Mesenchymal stem cell (in vitro differentiated cells and primary cell): ENCODE measurements around the gene RAB11FIP4.

Experiments used
- DNase-seq: peaks from one replicate; pipeline ENCODE4 v3.0.0-alpha.2; 2013
- H2AFZ ChIP-seq: one replicate; pipeline ENCODE4 v1.6.1; 2013; ENCODE audit warnings: low read depth, mild to moderate bottlenecking, control low read depth, inconsistent platforms, low read length, moderate library complexity
- H2AK5ac ChIP-seq: 2 replicates; pipeline ENCODE4 v1.6.1; 2013; ENCODE audit warnings: low read length, moderate library complexity, mild to moderate bottlenecking, inconsistent platforms; ENCODE audit not compliant: severe bottlenecking
- H2BK120ac ChIP-seq: one replicate; pipeline ENCODE4 v1.6.1; 2013; ENCODE audit warnings: low read depth, mild to moderate bottlenecking, inconsistent platforms, low read length, moderate library complexity
- H2BK12ac ChIP-seq, 2 experiments: one replicate each; pipeline ENCODE4 v1.6.1; 2013; ENCODE audit warnings: inconsistent platforms in 2 of 2, low read length in 2 of 2, mild to moderate bottlenecking in 2 of 2, moderate library complexity in 2 of 2, control low read depth in 1 of 2
- H2BK15ac ChIP-seq: one replicate; pipeline ENCODE4 v1.6.1; 2013; ENCODE audit warnings: mild to moderate bottlenecking, low read depth, inconsistent platforms; ENCODE audit not compliant: poor library complexity, severe bottlenecking
- H2BK5ac ChIP-seq: 2 replicates; pipeline ENCODE4 v1.6.1; 2013; ENCODE audit warnings: low read depth, mild to moderate bottlenecking, low read length, control low read depth, inconsistent platforms; ENCODE audit not compliant: poor library complexity, severe bottlenecking
- H3K14ac ChIP-seq, 2 experiments: one replicate each; pipeline ENCODE4 v1.6.1; 2013; ENCODE audit warnings: inconsistent platforms in 2 of 2, low read length in 2 of 2, control low read depth in 1 of 2, mild to moderate bottlenecking in 1 of 2, moderate library complexity in 1 of 2
- H3K18ac ChIP-seq, 2 experiments: one replicate each; pipeline ENCODE4 v1.6.1; 2013; ENCODE audit warnings: inconsistent platforms in 2 of 2, low read length in 2 of 2, control low read depth in 1 of 2, low read depth in 1 of 2, mild to moderate bottlenecking in 1 of 2
- H3K23ac ChIP-seq, 2 experiments: one replicate each; pipeline ENCODE4 v1.6.1; 2013; ENCODE audit warnings: inconsistent platforms in 2 of 2, low read length in 2 of 2, mild to moderate bottlenecking in 2 of 2, moderate library complexity in 2 of 2, control low read depth in 1 of 2
- H3K27ac ChIP-seq: 2 replicates; pipeline ENCODE4 v1.5.1; 2013; ENCODE audit warnings: mild to moderate bottlenecking, moderate library complexity, low read length, control low read depth, inconsistent platforms; ENCODE audit not compliant: poor library complexity, severe bottlenecking
- H3K27me3 ChIP-seq, 2 experiments: 2 replicates each; pipeline versions ENCODE4 v1.6.1 to v1.7.0; 2013; ENCODE audit warnings: low read length in 2 of 2, mild to moderate bottlenecking in 2 of 2, moderate library complexity in 2 of 2, control low read depth in 1 of 2, inconsistent platforms in 1 of 2; ENCODE audit not compliant: control insufficient read depth in 1 of 2, insufficient read depth in 1 of 2
- H3K36me3 ChIP-seq, 2 experiments: 2 replicates each; pipeline versions ENCODE4 v1.6.1 to v1.7.0; 2013; ENCODE audit warnings: low read length in 2 of 2, control low read depth in 1 of 2, inconsistent platforms in 1 of 2, low read depth in 1 of 2, mild to moderate bottlenecking in 1 of 2; ENCODE audit not compliant: insufficient read depth in 2 of 2, control insufficient read depth in 1 of 2
- H3K4ac ChIP-seq, 2 experiments: one replicate each; pipeline ENCODE4 v1.6.1; 2013; ENCODE audit warnings: inconsistent platforms in 2 of 2, low read length in 2 of 2, mild to moderate bottlenecking in 2 of 2, moderate library complexity in 2 of 2, control low read depth in 1 of 2, low read depth in 1 of 2
- H3K4me1 ChIP-seq: 2 replicates; pipeline ENCODE4 v1.6.1; 2013; ENCODE audit warnings: low read depth, low read length, control low read depth; ENCODE audit not compliant: control insufficient read depth, insufficient read depth
- H3K4me2 ChIP-seq: 2 replicates; pipeline ENCODE4 v1.6.1; 2013; ENCODE audit warnings: low read length, mild to moderate bottlenecking, inconsistent platforms; ENCODE audit not compliant: poor library complexity, severe bottlenecking
- H3K4me3 ChIP-seq, 2 experiments: 2 replicates each; pipeline versions ENCODE4 v1.5.1 to v1.7.0; 2013; ENCODE audit warnings: low read length in 2 of 2, mild to moderate bottlenecking in 2 of 2, control low read depth in 1 of 2, low read depth in 1 of 2; ENCODE audit not compliant: insufficient read depth in 1 of 2
- H3K79me1 ChIP-seq: replicated peaks from 2 replicates; pipeline ENCODE4 v1.6.1; 2013; ENCODE audit warnings: mild to moderate bottlenecking, control low read depth, low read length, inconsistent platforms; ENCODE audit not compliant: poor library complexity, severe bottlenecking
- H3K9ac ChIP-seq: 2 replicates; pipeline ENCODE4 v1.7.0; 2013; ENCODE audit warnings: mild to moderate bottlenecking, low read length, moderate library complexity
- H3K9me3 ChIP-seq: 2 replicates; pipeline ENCODE4 v1.7.0; 2013; ENCODE audit warnings: mild to moderate bottlenecking, low read length; ENCODE audit not compliant: control insufficient read depth
- H4K8ac ChIP-seq: one replicate; pipeline ENCODE4 v1.6.1; 2013; ENCODE audit warnings: inconsistent platforms, mild to moderate bottlenecking, low read length, moderate library complexity
- H4K91ac ChIP-seq: one replicate; pipeline ENCODE4 v1.6.1; 2013; ENCODE audit warnings: mild to moderate bottlenecking, low read length, inconsistent platforms
- WGBS: methylation state at CpG from one replicate; pipeline ENCODE4 v1.1.7; 2013; ENCODE audit warnings: mixed read lengths; 5-methylcytosine and 5-hydroxymethylcytosine counted together

Gene RAB11FIP4

GRCh38 chr17:31412511-31412910, 21.0 kb downstream of the RAB11FIP4 start:
- no peak overlapping the region for H3K9ac ChIP-seq
- H3K79me1 ChIP-seq, result no peaks in the 10 kb centered on the region
- no peak overlapping the region for H2BK15ac ChIP-seq
- no peak overlapping the region for H2AFZ ChIP-seq
- no peak overlapping the region for H3K23ac ChIP-seq
- no peak overlapping the region for H3K27ac ChIP-seq
- DNase-seq, result no peak
- no peak overlapping the region for H2BK5ac ChIP-seq
- H3K9me3 ChIP-seq, result no peaks in the 10 kb centered on the region
- peaks cover 54 to 67% of the 10 kb centered on the region in 2 experiments for H3K27me3 ChIP-seq
- H4K91ac ChIP-seq, result no peak overlapping the region
- H3K14ac ChIP-seq, result no peak overlapping the region
- no peaks in the 10 kb centered on the region for H3K36me3 ChIP-seq
- no peak overlapping the region for H3K4me2 ChIP-seq
- no peaks in the 10 kb centered on the region for H3K4me1 ChIP-seq
- H3K4ac ChIP-seq, result no peak overlapping the region
- H3K18ac ChIP-seq, result no peak overlapping the region
- WGBS, result 72% methylated on average over 6 of the region's 6 CpGs
- H2BK120ac ChIP-seq, result no peak overlapping the region
- no peak overlapping the region for H2AK5ac ChIP-seq
- H2BK12ac ChIP-seq, result no peak overlapping the region
- H4K8ac ChIP-seq, result no peak overlapping the region
- no peak overlapping the region for H3K4me3 ChIP-seq

- no peaks in the 10 kb centered on the region for H3K4me1 ChIP-seq
- H3K4me3 ChIP-seq, result no peak overlapping the region
- H3K27ac ChIP-seq, result no peak overlapping the region
- no peaks in the 10 kb centered on the region for H3K36me3 ChIP-seq
- H3K27me3 ChIP-seq, result peaks cover 54 to 66% of the 10 kb centered on the region in 2 experiments
- no peaks in the 10 kb centered on the region for H3K79me1 ChIP-seq
- WGBS, result 64% methylated on average over 12 of the region's 15 CpGs
- H3K9ac ChIP-seq, result peak overlapping the region; percentile 11
- H2BK12ac ChIP-seq, result no peak overlapping the region
- no peak overlapping the region for H3K23ac ChIP-seq
- no peak overlapping the region for H2AFZ ChIP-seq
- H3K4me2 ChIP-seq, result no peak overlapping the region
- no peak overlapping the region for H2BK120ac ChIP-seq
- no peak overlapping the region for H3K4ac ChIP-seq
- no peak overlapping the region for H3K14ac ChIP-seq
- no peak overlapping the region for H2AK5ac ChIP-seq
- DNase-seq, result no peak
- no peak overlapping the region for H4K91ac ChIP-seq
- no peak overlapping the region for H2BK5ac ChIP-seq
- no peaks in the 10 kb centered on the region for H3K9me3 ChIP-seq
- H4K8ac ChIP-seq, result no peak overlapping the region
- H2BK15ac ChIP-seq, result no peak overlapping the region
- no peak overlapping the region for H3K18ac ChIP-seq
These were observed 21.8 kb downstream of the RAB11FIP4 start for GRCh38 chr17:31413081-31413799.

- Histone ChIP-seq H3K4ac (no peak overlapping the region), H3K4me3 (no peak overlapping the region), H3K36me3 (no peaks in the 10 kb centered on the region), H3K4me1 (no peaks in the 10 kb centered on the region), H2BK12ac (no peak overlapping the region), H3K27ac (no peak overlapping the region), H3K9ac (peak overlapping the region; percentile 11), H2BK15ac (no peak overlapping the region), H2AFZ (no peak overlapping the region), H3K27me3 (peaks cover 48 to 61% of the 10 kb centered on the region in 2 experiments), H4K8ac (no peak overlapping the region), H2BK5ac (no peak overlapping the region), H2BK120ac (no peak overlapping the region), H3K14ac (no peak overlapping the region), H4K91ac (no peak overlapping the region), H3K23ac (no peak overlapping the region), H3K4me2 (no peak overlapping the region), H3K9me3 (no peaks in the 10 kb centered on the region), H3K79me1 (no peaks in the 10 kb centered on the region), H3K18ac (no peak overlapping the region), H2AK5ac (no peak overlapping the region)
- DNase-seq, result peak; percentile 75
- 67% methylated on average over 12 of the region's 12 CpGs for WGBS
These were observed 22.5 kb downstream of the RAB11FIP4 start for GRCh38 chr17:31413874-31414549.

DNA sequence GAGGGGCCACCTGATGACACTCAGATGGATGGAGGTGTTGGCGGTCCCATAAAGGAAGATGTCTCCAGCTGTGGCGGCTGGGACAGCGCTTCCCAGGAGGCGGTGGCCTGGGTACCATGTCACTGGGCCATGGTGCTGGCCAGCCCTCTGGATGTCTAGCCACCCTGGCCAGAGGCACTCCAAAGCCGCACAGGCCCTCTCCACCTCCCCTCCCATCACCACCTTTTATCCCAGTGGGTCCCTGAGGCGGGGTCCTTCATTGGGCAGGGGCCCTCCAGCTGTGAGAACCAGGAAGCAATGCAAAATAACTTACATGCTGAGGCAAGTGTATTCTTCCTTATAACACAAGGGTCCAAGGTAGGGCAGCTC, 23.1 kb downstream of the RAB11FIP4 start:
- Histone ChIP-seq H2BK5ac (no peak overlapping the region), H3K4ac (no peak overlapping the region), H3K18ac (no peak overlapping the region), H2BK12ac (no peak overlapping the region), H4K91ac (no peak overlapping the region), H3K4me3 (no peak overlapping the region), H3K23ac (no peak overlapping the region), H3K79me1 (no peaks in the 10 kb centered on the region), H3K9me3 (no peaks in the 10 kb centered on the region), H3K27ac (no peak overlapping the region), H4K8ac (no peak overlapping the region), H3K14ac (no peak overlapping the region), H2BK15ac (no peak overlapping the region), H2AFZ (no peak overlapping the region), H3K9ac (no peak overlapping the region), H2AK5ac (no peak overlapping the region), H2BK120ac (no peak overlapping the region), H3K36me3 (no peaks in the 10 kb centered on the region), H3K27me3 (peaks cover 43 to 56% of the 10 kb centered on the region in 2 experiments), H3K4me2 (no peak overlapping the region), H3K4me1 (no peaks in the 10 kb centered on the region)
- 87% methylated on average over 6 of the region's 6 CpGs for WGBS
- DNase-seq, result no peak
